ENCODE data around the gene RNF152. TPM values are rescaled to one million over a fixed set of nuclear protein-coding genes. Genes with fewer than 3 reads are reported as not detected.

Gene RNF152
- total RNA-seq, 1 donor from 2014 or later: 24.1 TPM

DNA sequence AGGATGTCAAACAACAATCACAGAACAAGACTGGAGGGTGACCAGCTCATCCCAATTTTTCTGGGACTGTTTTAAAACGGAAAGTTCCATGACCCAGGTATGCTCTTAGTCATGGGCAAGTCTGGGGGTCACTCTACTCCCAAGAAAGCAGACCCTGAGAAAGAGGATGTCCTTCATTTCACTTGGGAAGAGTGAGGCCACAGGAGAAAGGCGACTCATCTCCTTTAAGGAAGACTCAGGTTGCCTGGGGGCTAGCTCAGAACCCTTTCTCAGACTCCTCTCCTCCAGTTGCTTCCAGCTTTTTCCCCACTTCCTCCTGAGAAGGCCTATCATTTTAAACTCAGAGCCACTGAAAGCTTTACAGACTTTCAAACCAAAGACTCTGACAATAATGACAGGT is 9.3 kb downstream of the RNF152 start:
- H3K36me3 ChIP-seq: no peaks in the 10 kb centered on the region
- H3K36me3 Mint-ChIP-seq: peaks cover 73% of the 10 kb centered on the region

DNA sequence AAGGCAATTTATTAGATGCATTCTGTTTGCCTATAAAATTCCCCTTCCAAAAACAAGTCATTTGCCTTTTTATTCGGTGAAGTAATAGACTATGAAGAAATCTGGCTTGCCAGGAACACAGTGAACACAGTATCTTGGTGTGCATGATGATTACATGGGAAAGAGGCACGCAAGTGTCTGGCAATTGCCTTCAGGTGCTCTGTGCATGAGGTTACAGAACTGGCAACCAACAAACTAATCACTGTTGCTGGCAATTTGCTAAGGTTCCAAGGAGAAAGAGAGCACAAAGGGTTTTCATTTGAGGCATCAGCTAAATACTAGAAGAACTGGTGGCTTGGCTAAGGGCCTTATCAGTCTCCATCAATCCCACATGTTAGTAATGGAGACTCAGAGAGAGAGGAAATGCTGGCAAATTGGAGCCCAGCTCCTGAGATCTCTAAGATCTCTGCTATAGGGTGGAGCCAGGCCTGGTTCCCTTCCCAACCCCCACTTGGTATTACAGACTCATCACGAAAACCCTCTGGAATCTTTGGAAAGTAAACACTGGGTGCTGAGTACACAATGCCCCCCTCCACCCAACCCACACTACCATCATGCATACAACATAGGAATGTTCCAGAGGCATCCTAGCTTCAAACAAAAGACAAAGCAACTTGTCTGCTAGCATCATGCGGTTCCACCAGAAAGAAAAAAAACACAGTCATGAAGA is 10.4 kb downstream of the RNF152 start:
- Histone ChIP-seq H3K9ac (no peak overlapping the region), H3K79me2 (ENCODE audit: low read depth) (peaks cover 77% of the 10 kb centered on the region), H3K4me2 (no peak overlapping the region), H4K20me1 (ENCODE audit: low read depth) (peaks cover 15% of the 10 kb centered on the region), H3K9me3 (ENCODE audit: low read depth) (no peaks in the 10 kb centered on the region), H3K27ac (no peak overlapping the region), H3K27me3 (no peaks in the 10 kb centered on the region), H3K36me3 (no peaks in the 10 kb centered on the region), H2AFZ (replicated peaks) (no peak overlapping the region), H3F3A (ENCODE audit: low read depth) (no peaks in the 10 kb centered on the region), H3K4me1 (peaks cover 3% of the 10 kb centered on the region), H3K4me3 (no peak overlapping the region)
- Mint-ChIP-seq H3K4me3 (no peak overlapping the region), H3K36me3 (peaks cover 73% of the 10 kb centered on the region), H3K27ac (no peak overlapping the region), H3K4me1 (peaks cover 12% of the 10 kb centered on the region), H3K27me3 (ENCODE audit: insufficient read depth, low read depth) (no peaks in the 10 kb centered on the region), H3K9me3 (peaks cover 12% of the 10 kb centered on the region)
- TF ChIP-seq, protein P1, sequence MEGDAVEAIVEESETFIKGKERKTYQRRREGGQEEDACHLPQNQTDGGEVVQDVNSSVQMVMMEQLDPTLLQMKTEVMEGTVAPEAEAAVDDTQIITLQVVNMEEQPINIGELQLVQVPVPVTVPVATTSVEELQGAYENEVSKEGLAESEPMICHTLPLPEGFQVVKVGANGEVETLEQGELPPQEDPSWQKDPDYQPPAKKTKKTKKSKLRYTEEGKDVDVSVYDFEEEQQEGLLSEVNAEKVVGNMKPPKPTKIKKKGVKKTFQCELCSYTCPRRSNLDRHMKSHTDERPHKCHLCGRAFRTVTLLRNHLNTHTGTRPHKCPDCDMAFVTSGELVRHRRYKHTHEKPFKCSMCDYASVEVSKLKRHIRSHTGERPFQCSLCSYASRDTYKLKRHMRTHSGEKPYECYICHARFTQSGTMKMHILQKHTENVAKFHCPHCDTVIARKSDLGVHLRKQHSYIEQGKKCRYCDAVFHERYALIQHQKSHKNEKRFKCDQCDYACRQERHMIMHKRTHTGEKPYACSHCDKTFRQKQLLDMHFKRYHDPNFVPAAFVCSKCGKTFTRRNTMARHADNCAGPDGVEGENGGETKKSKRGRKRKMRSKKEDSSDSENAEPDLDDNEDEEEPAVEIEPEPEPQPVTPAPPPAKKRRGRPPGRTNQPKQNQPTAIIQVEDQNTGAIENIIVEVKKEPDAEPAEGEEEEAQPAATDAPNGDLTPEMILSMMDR (IDR thresholded peaks at IDR 0.05): no peak
- TF ChIP-seq EZH2phosphoT487 (IDR thresholded peaks at IDR 0.05) (no peak), EZH2 (IDR thresholded peaks at IDR 0.05) (no peak)
- no peak for DNase-seq (ENCODE audit: low spot score)

More for the DNA sequence above, 9.3 kb downstream of the RNF152 start:
- no peaks in the 10 kb centered on the region for H3K27me3 Mint-ChIP-seq (ENCODE audit: insufficient read depth, low read depth)
- H2AFZ ChIP-seq (replicated peaks): no peak overlapping the region
- H3K79me2 ChIP-seq (ENCODE audit: low read depth): peaks cover 88% of the 10 kb centered on the region
- peaks cover 14% of the 10 kb centered on the region for H3K4me1 Mint-ChIP-seq
- H3K9me3 Mint-ChIP-seq: peaks cover 14% of the 10 kb centered on the region
- no peak overlapping the region for H3K4me2 ChIP-seq
- H3K9me3 ChIP-seq (ENCODE audit: low read depth): no peaks in the 10 kb centered on the region
- TF ChIP-seq EZH2 (IDR thresholded peaks at IDR 0.05) (no peak), EZH2phosphoT487 (IDR thresholded peaks at IDR 0.05) (no peak)
- TF ChIP-seq, protein P1 (IDR thresholded peaks at IDR 0.05): no peak
- DNase-seq (ENCODE audit: low spot score): no peak
- no peak overlapping the region for H3K27ac ChIP-seq
- no peak overlapping the region for H3K9ac ChIP-seq
- peaks cover 13% of the 10 kb centered on the region for H4K20me1 ChIP-seq (ENCODE audit: low read depth)
- no peak overlapping the region for H3K4me3 Mint-ChIP-seq
- no peaks in the 10 kb centered on the region for H3K27me3 ChIP-seq
- no peak overlapping the region for H3K4me3 ChIP-seq
- H3K4me1 ChIP-seq: no peaks in the 10 kb centered on the region
- H3K27ac Mint-ChIP-seq: no peak overlapping the region
- no peaks in the 10 kb centered on the region for H3F3A ChIP-seq (ENCODE audit: low read depth)

DNA sequence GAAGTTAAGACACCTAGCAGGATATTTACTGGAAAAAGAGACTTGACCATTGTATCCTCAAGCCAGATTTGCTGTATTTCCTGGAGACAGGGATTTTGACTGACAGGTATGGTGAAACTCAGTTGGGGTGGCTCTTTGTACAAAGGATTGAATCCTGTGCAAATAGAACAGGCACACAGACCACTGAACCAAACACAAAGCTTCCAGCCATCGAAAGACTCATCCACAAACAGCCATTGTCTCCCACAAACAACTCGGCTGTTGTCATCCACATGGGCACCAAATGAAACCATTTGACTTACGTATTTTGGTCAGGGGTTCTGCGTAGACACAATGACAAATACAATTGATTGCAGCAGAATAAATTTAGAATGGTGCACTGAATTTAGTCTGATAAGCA is 15.9 kb downstream of the RNF152 start:
- Histone ChIP-seq H3K27me3 (no peaks in the 10 kb centered on the region), H3K9ac (no peak overlapping the region), H3F3A (ENCODE audit: low read depth) (no peaks in the 10 kb centered on the region), H3K36me3 (no peaks in the 10 kb centered on the region), H3K27ac (no peak overlapping the region), H3K4me3 (no peak overlapping the region), H4K20me1 (ENCODE audit: low read depth) (peaks cover 20% of the 10 kb centered on the region), H3K9me3 (ENCODE audit: low read depth) (no peaks in the 10 kb centered on the region), H2AFZ (replicated peaks) (no peak overlapping the region), H3K4me1 (peaks cover 13% of the 10 kb centered on the region), H3K79me2 (ENCODE audit: low read depth) (peaks cover 39% of the 10 kb centered on the region), H3K4me2 (peak overlapping the region; percentile 48)
- Mint-ChIP-seq H3K4me1 (peaks cover 8% of the 10 kb centered on the region), H3K9me3 (peaks cover 14% of the 10 kb centered on the region), H3K27me3 (ENCODE audit: insufficient read depth, low read depth) (no peaks in the 10 kb centered on the region), H3K4me3 (no peak overlapping the region), H3K36me3 (peaks cover 66% of the 10 kb centered on the region), H3K27ac (no peak overlapping the region)
- peak; percentile 67 for DNase-seq (ENCODE audit: low spot score)
- TF ChIP-seq EZH2phosphoT487 (IDR thresholded peaks at IDR 0.05) (no peak), EZH2 (IDR thresholded peaks at IDR 0.05) (no peak)
- TF ChIP-seq, protein P1 (IDR thresholded peaks at IDR 0.05): no peak
